HG03565 (cell line): ENCODE data around the gene AKT3.

Experiments used
- ATAC-seq: cut with Tn5 transposase; IDR thresholded peaks from one replicate; pipeline ENCODE4 v1.9.1; 2021; ENCODE audit warnings: mild to moderate bottlenecking, moderate library complexity; ENCODE audit not compliant: unreplicated experiment

The AKT3 gene

DNA sequence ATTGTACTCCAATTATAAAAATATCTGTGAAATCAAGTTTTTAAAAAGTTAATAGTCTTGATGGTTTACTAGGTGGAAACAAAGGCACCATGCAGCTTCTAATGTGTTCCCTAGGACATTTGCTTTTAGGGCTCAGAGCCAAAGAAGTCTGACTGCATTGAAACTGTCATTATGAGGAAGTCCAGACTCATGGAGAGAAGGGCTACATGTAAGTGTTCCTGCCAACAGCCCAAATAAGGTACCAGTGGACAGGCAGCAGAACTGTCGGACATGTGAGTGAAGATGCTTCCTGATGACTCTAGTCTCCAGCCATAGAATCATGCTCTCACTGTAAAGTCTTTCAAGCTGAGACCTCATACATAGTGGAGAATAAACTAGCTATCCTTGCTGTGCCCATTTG lies 287.6 kb downstream of the AKT3 start:
- no peak for ATAC-seq

DNA sequence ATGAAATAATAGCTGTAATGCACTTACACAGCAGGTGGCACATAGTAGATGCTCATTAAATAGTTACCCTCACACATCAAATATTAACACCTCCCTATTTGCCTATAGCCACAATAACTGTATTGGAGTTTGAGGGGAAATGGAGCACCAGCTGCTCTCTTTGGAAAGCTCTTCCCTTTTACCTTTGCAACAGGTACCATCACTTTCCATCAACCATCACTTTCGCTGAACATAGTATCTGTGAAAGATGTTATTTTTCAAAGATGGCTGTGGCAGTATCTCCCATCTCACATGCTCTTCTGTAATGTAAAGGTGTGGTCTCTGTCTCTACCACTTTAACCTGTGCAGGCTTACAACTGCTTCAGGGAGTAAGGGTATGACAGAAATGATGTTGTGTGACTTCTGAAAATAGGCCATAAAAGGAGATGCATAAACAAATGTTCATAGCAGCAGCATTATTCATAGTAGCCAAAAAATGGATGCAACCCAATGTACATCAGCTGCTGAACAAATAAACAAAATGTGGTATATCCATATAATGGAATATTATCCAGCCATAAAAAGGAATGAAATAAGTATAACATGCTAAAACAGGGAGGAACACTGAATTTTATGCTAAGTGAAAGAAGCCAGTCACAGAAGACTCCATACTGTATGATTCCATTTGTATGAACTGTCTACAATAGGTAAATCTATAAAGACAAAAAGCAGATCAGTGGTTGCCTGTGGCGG lies 288.3 kb downstream of the AKT3 start:
- no peak for ATAC-seq

DNA sequence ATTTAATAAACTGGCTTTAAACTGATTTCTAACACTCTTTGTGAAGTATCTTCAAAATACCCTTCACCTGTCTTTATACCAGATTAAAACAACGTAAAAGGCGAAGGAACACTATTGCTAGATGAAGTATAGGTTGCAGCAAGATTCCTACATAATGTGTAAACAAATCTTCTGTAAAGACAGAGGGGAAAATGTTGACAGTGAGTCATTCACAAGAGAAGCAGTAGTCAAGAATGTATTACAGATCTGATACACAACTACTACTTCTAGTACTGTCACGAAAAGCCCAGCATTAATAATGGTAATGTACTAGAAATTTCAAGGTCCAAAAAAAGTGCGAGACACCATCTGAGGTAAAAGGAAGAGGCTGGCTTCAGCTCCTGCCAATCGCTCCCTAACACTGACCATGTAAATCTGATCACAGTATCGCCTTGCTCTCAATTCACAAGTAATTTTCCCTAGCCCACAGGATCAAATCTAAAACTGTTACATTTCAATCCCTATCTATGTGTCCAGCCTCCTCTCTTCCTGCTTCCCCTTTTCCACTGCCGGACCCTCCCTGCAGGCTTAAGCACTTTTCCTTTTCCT lies 290.4 kb downstream of the AKT3 start:
- ATAC-seq: no peak

DNA sequence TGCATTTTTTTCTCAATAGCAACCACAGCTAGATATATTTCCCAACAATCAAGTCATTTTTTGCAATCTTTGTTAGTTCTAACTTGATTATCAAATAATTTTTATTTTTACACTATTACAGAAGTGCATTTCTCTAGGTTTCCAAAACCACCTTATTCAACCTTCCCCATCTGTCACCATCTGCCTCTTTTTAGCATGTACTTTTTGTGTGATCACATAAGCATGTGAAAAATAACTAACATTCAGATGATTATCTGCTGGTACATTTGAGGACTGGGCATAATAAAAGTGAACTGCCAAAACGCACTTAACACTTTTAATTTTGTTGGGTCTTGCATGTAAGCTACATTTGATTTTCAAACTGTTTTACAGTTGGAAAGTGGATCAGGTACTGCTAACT lies 291.5 kb downstream of the AKT3 start:
- ATAC-seq: no peak

DNA sequence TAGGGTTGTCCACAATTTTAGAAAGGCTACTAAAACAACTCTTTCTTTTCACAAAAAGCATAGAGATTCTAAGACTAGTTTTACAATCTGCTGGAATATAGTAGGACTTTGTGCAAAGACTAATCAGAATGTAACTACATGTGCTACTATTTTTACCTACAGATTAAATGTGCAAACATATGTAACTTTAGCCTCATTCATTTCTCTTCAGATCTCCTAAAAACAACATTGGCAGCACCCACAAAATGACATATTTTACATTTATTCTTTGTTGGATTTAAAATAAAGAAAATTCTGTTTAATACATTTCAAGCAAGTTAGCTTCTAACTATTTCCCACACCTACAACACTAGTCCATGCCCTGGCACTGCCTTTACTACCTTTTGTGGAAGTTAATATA lies 292.2 kb downstream of the AKT3 start:
- no peak for ATAC-seq

DNA sequence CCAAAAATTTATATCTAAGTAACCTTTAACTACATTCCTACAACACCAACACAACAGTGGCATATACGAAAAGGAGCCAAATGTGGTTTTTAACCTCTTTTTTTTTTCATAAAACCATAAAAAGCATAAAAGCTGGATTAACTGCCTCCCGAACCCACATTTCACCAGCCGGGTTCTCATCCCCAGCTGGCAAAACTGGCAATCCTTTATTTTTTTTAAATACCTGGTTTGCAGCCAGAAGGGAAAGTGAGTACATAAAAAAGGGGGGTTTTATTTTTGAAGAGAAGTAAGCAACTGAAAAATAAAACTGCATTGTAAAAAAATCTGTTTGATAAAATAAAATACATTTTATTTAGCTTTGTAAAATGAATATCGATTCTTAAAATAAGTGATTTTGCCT lies 295.4 kb downstream of the AKT3 start:
- ATAC-seq: no peak

- no peak for ATAC-seq
Measured at GRCh38 chr1:243553090-243553489, 297.0 kb downstream of the AKT3 start.

- no peak for ATAC-seq
Measured at GRCh38 chr1:243550276-243550675, 299.8 kb downstream of the AKT3 start.

GRCh38 chr1:243549791-243550190 lies 300.3 kb downstream of the AKT3 start:
- no peak for ATAC-seq

- no peak for ATAC-seq
Measured at GRCh38 chr1:243549108-243549507, 300.9 kb downstream of the AKT3 start.

DNA sequence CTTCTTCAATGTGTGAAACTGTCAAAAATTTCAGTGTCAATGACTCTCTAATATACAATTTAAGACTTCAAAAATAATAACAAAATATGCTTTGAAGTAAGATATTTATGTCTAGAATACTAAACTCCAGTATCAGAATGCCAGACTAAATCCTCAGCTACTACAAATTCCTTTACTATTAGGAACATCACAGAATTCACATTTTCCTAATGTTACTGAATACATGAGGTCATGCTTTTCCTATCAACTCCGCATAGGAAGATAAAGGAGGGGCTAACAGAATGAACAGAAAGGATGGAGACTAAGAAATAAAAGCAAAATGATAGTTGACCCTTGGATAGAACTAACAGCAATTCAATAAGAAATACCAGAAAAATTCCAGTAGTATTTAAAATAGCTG lies 301.5 kb downstream of the AKT3 start:
- ATAC-seq: no peak

GRCh38 chr1:243547891-243548290 lies 302.2 kb downstream of the AKT3 start:
- ATAC-seq: no peak

DNA sequence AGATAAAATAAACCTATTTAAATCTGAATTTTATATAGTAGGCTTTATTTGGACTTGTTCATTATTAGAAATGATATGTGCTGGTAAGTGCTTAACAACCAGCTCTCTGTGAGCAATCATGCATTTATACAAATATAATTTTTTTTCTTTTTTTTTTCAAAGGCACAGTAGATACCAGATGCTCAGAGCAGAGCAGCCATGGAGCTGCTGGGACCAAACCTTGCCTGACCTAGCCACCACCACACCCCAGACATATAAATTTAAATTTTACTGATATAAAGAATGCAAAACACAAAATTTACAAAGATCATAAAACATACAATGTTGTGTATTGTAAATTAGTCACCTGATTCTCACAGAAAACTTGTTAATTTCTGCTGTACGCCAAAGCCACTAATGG lies 303.6 kb downstream of the AKT3 start:
- no peak for ATAC-seq

DNA sequence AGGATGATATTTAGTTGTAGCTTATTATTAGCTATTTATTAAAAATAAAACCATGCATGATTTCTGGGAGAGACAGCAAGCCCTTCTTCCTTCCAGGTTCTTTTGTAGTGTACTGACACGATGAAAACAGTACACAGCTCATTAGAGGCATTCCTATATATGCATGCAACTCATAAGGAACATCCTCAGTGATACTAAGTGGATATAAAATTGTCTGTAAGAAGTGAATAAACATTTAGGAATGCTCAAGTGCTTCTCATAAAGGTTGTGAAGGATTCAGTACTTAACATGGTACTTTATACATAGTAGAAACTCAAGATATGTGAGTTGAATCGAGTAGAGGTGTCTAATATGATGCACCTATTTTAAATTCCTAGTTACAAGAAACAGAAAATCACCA lies 306.5 kb downstream of the AKT3 start:
- ATAC-seq: no peak

GRCh38 chr1:243542739-243543415 lies 307.2 kb downstream of the AKT3 start:
- no peak for ATAC-seq

GRCh38 chr1:243539636-243540035 lies 310.4 kb downstream of the AKT3 start:
- no peak for ATAC-seq

- ATAC-seq: no peak
Measured at GRCh38 chr1:243535014-243535413, 315.0 kb downstream of the AKT3 start.

- ATAC-seq: no peak
Measured at GRCh38 chr1:243529512-243529911, 320.5 kb downstream of the AKT3 start.

GRCh38 chr1:243528459-243529121 lies 321.5 kb downstream of the AKT3 start:
- no peak for ATAC-seq

DNA sequence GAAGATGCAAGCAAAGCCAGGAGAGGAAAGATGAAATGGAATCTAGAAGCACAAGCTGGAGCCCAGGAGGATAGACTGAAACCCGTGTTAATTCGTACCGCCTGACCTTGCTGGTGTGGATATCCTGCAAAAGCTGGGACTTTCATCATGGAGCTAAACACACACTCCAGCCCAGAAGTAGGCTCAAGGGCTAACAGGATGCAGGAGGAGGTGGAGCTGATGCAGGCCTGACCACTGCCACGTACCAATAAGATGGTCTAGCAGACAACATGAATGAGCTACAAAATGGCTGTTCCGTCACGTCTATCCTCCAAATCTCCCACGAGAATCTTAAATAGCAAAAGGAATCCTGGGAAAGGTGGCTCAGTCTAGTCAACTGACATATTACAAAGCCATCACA lies 323.9 kb downstream of the AKT3 start:
- ATAC-seq: no peak

GRCh38 chr1:243525085-243525487 lies 325.0 kb downstream of the AKT3 start:
- ATAC-seq: no peak

DNA sequence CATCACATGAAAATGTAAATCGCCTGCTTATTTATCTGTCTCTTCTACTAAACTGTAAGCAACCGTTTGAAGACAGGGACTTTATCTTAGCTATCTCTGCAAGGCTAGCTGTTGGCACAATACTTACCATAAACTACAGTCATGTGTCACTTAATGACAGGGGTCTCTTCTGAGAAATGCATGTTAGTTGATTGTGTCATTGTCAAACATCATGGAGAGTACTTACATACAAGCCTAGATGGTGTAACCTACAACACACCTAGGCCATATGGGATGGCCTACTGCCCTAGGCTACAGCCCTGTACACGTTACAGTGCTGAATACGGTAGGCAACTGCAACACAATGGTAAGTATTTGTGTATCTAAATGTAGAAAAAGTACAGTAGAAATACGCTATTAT lies 326.3 kb downstream of the AKT3 start:
- no peak for ATAC-seq
